Muscle layer of colon (tissue), 2 donors: ENCODE measurements around the gene C2CD4C.

Source experiments
- H3K27ac ChIP-seq: one replicate; pipeline ENCODE4 v1.7.0; 2013; ENCODE audit warnings: low read depth, mild to moderate bottlenecking, low read length, moderate library complexity
- H3K27me3 ChIP-seq, 2 donors: one replicate each; pipeline ENCODE4 v1.7.0; 2013; ENCODE audit warnings: low read length in 2 of 2, mild to moderate bottlenecking in 2 of 2; ENCODE audit not compliant: insufficient read depth in 2 of 2, control insufficient read depth in 1 of 2
- H3K36me3 ChIP-seq: one replicate; pipeline ENCODE4 v1.7.0; 2013; ENCODE audit warnings: mild to moderate bottlenecking, low read length; ENCODE audit not compliant: insufficient read depth
- H3K4me1 ChIP-seq: one replicate; pipeline ENCODE4 v1.7.0; 2013; ENCODE audit warnings: mild to moderate bottlenecking, low read length; ENCODE audit not compliant: insufficient read depth
- H3K4me3 ChIP-seq, 2 donors: one replicate each; pipeline ENCODE4 v1.7.0; 2013; ENCODE audit warnings: low read length in 2 of 2, low read depth in 1 of 2, mild to moderate bottlenecking in 1 of 2, moderate library complexity in 1 of 2
- H3K9ac ChIP-seq: one replicate; pipeline ENCODE4 v1.7.0; 2013; ENCODE audit warnings: low read length
- H3K9me3 ChIP-seq: one replicate; pipeline ENCODE4 v1.7.0; 2013; ENCODE audit warnings: mild to moderate bottlenecking, low read length
- donor health status: abdominal sarcoma.
- donor health status: Adenocarcinoma of cecum.

C2CD4C gene

GRCh38 chr19:374183-374885, 34.6 kb downstream of the C2CD4C start:
- H3K27me3 ChIP-seq = peaks cover 0 to 27% of the 10 kb centered on the region in 2 donors
- no peak overlapping the region for H3K4me3 ChIP-seq
- H3K9ac ChIP-seq = no peak overlapping the region
- H3K27ac ChIP-seq = no peak overlapping the region
- H3K36me3 ChIP-seq = no peaks in the 10 kb centered on the region
- H3K9me3 ChIP-seq = no peaks in the 10 kb centered on the region
- no peaks in the 10 kb centered on the region for H3K4me1 ChIP-seq

- Histone ChIP-seq H3K4me1 (no peaks in the 10 kb centered on the region), H3K36me3 (no peaks in the 10 kb centered on the region), H3K27me3 (peaks cover 0 to 30% of the 10 kb centered on the region in 2 donors), H3K27ac (no peak overlapping the region), H3K9ac (no peak overlapping the region), H3K4me3 (no peak overlapping the region), H3K9me3 (no peaks in the 10 kb centered on the region)
These were observed 35.4 kb downstream of the C2CD4C start for GRCh38 chr19:373391-374182.

GRCh38 chr19:372306-372890, 36.5 kb downstream of the C2CD4C start:
- Histone ChIP-seq H3K36me3 (no peaks in the 10 kb centered on the region), H3K27me3 (peaks cover 0 to 30% of the 10 kb centered on the region in 2 donors), H3K4me3 (no peak overlapping the region), H3K9me3 (no peaks in the 10 kb centered on the region), H3K4me1 (no peaks in the 10 kb centered on the region), H3K9ac (no peak overlapping the region), H3K27ac (no peak overlapping the region)

GRCh38 chr19:371501-372168, 37.3 kb downstream of the C2CD4C start:
- no peak overlapping the region for H3K4me3 ChIP-seq
- H3K9me3 ChIP-seq = no peaks in the 10 kb centered on the region
- no peaks in the 10 kb centered on the region for H3K36me3 ChIP-seq
- H3K27me3 ChIP-seq = peaks cover 0 to 30% of the 10 kb centered on the region in 2 donors
- no peaks in the 10 kb centered on the region for H3K4me1 ChIP-seq
- H3K27ac ChIP-seq = no peak overlapping the region
- no peak overlapping the region for H3K9ac ChIP-seq

GRCh38 chr19:370641-371330, 38.2 kb downstream of the C2CD4C start:
- Histone ChIP-seq H3K27me3 (peaks cover 0 to 29% of the 10 kb centered on the region in 2 donors), H3K4me3 (no peak overlapping the region), H3K9me3 (no peaks in the 10 kb centered on the region), H3K9ac (no peak overlapping the region), H3K4me1 (no peaks in the 10 kb centered on the region), H3K36me3 (no peaks in the 10 kb centered on the region), H3K27ac (no peak overlapping the region)

- Histone ChIP-seq H3K9ac (no peak overlapping the region), H3K4me1 (no peaks in the 10 kb centered on the region), H3K9me3 (no peaks in the 10 kb centered on the region), H3K36me3 (no peaks in the 10 kb centered on the region), H3K27me3 (peaks cover 0 to 20% of the 10 kb centered on the region in 2 donors), H3K27ac (no peak overlapping the region), H3K4me3 (no peak overlapping the region)
These were observed 39.1 kb downstream of the C2CD4C start for GRCh38 chr19:369876-370275.

- Histone ChIP-seq H3K4me1 (no peaks in the 10 kb centered on the region), H3K9ac (no peak overlapping the region), H3K27me3 (peaks cover 0 to 14% of the 10 kb centered on the region in 2 donors), H3K4me3 (no peak overlapping the region), H3K36me3 (no peaks in the 10 kb centered on the region), H3K27ac (no peak overlapping the region), H3K9me3 (no peaks in the 10 kb centered on the region)
These were observed 39.7 kb downstream of the C2CD4C start for GRCh38 chr19:369256-369655.

GRCh38 chr19:368630-369024, 40.3 kb downstream of the C2CD4C start:
- Histone ChIP-seq H3K4me3 (no peak overlapping the region), H3K27ac (no peak overlapping the region), H3K36me3 (no peaks in the 10 kb centered on the region), H3K27me3 (peaks cover 0 to 9% of the 10 kb centered on the region in 2 donors), H3K9me3 (no peaks in the 10 kb centered on the region), H3K9ac (no peak overlapping the region), H3K4me1 (no peaks in the 10 kb centered on the region)

GRCh38 chr19:367963-368629, 40.9 kb downstream of the C2CD4C start:
- Histone ChIP-seq H3K4me3 (no peak overlapping the region), H3K36me3 (no peaks in the 10 kb centered on the region), H3K9ac (no peak overlapping the region), H3K27me3 (peaks cover 0 to 4% of the 10 kb centered on the region in 2 donors), H3K4me1 (no peaks in the 10 kb centered on the region), H3K9me3 (no peaks in the 10 kb centered on the region), H3K27ac (no peak overlapping the region)

- Histone ChIP-seq H3K9me3 (no peaks in the 10 kb centered on the region), H3K36me3 (no peaks in the 10 kb centered on the region), H3K9ac (no peak overlapping the region), H3K4me1 (no peaks in the 10 kb centered on the region), H3K27me3 (peaks cover 0 to 3% of the 10 kb centered on the region in 2 donors), H3K27ac (no peak overlapping the region), H3K4me3 (no peak overlapping the region)
These were observed 41.4 kb downstream of the C2CD4C start for GRCh38 chr19:367561-367960.
